CD4-positive, CD25-positive, alpha-beta regulatory T cell (primary cell): Measurements from ENCODE around the gene CRB2. TPM values are rescaled to one million over a fixed set of nuclear protein-coding genes. Genes with fewer than 3 reads are reported as not detected.

ENCODE experiments used
- ATAC-seq, 2 donors: fragments of 150-1000 bp; cut with Tn5 transposase; one replicate each; pipeline ENCODE4 v1.10.0; 2021; ENCODE audit warnings: low read depth in 2 of 2, moderate number of reproducible peaks in 2 of 2, moderate library complexity in 1 of 2
- DNase-seq, 3 donors: peaks; one replicate each; pipeline versions ENCODE4 v3.0.0 to v3.0.0-alpha.2; 2012 to 2022; ENCODE audit warnings: mixed read lengths in 1 of 3
- H3K27ac ChIP-seq: one replicate; pipeline ENCODE4 v1.7.0; 2013; ENCODE audit warnings: mild to moderate bottlenecking, low read length; ENCODE audit not compliant: insufficient read depth, poor library complexity, severe bottlenecking
- H3K27me3 ChIP-seq: one replicate; pipeline ENCODE4 v1.7.0; 2013; ENCODE audit warnings: low read length; ENCODE audit not compliant: control insufficient read depth, insufficient read depth
- H3K36me3 ChIP-seq: one replicate; pipeline ENCODE4 v1.7.0; 2013; ENCODE audit warnings: mild to moderate bottlenecking, low read length, moderate library complexity; ENCODE audit not compliant: control insufficient read depth, insufficient read depth
- H3K4me1 ChIP-seq: 2 replicates; pipeline ENCODE4 v1.7.0; 2013; ENCODE audit warnings: mild to moderate bottlenecking, low read length; ENCODE audit not compliant: insufficient read depth, control insufficient read depth, poor library complexity, severe bottlenecking
- H3K4me3 ChIP-seq: one replicate; pipeline ENCODE4 v1.7.0; 2013; ENCODE audit warnings: low read depth, mild to moderate bottlenecking, low read length, moderate library complexity
- H3K9me3 ChIP-seq, 2 experiments: 1 replicate in 1 of 2; 2 replicates in 1 of 2; pipeline ENCODE4 v1.7.0; 2013; ENCODE audit warnings: low read length in 2 of 2, mild to moderate bottlenecking in 1 of 2, moderate library complexity in 1 of 2; ENCODE audit not compliant: control insufficient read depth in 2 of 2
- H3K27ac Mint-ChIP-seq, 3 donors: one replicate each; pipeline ENCODE4 v1.8.0; 2020 to 2022; ENCODE audit warnings: mild to moderate bottlenecking in 3 of 3, mixed read lengths in 3 of 3, moderate library complexity in 2 of 3
- H3K27me3 Mint-ChIP-seq: one replicate; pipeline ENCODE4 v1.8.0; 2022; ENCODE audit warnings: mild to moderate bottlenecking, mixed read lengths
- H3K36me3 Mint-ChIP-seq: one replicate; pipeline ENCODE4 v1.8.0; 2020; ENCODE audit warnings: mixed read lengths
- H3K4me1 Mint-ChIP-seq, 4 donors: one replicate each; pipeline ENCODE4 v1.8.0; 2020 to 2022; ENCODE audit warnings: mixed read lengths in 4 of 4, mild to moderate bottlenecking in 1 of 4
- H3K4me3 Mint-ChIP-seq, 4 donors: one replicate each; pipeline ENCODE4 v1.8.0; 2020 to 2022; ENCODE audit warnings: mild to moderate bottlenecking in 4 of 4, mixed read lengths in 4 of 4, moderate library complexity in 3 of 4
- H3K9me3 Mint-ChIP-seq, 7 donors: one replicate each; pipeline ENCODE4 v1.8.0; 2020 to 2022; ENCODE audit warnings: mixed read lengths in 7 of 7, mild to moderate bottlenecking in 3 of 7, moderate library complexity in 2 of 7
- polyA plus RNA-seq, 4 donors: library from polyadenylated mRNA; unstranded; fragments of 300-500 nt; fragmentation: Illumina TruSeq; gene quantifications; one replicate each; pipeline ENCODE4 v1.2.3, GENCODE V29; 2021
- total RNA-seq: library from RNA; stranded (reverse); gene quantifications from one replicate; pipeline ENCODE4 v1.2.3, GENCODE V29; 2022

The CRB2 gene
- total and polyA plus RNA-seq, 5 donors from 2014 or later, result 0.03 TPM; not detected in 4

DNA sequence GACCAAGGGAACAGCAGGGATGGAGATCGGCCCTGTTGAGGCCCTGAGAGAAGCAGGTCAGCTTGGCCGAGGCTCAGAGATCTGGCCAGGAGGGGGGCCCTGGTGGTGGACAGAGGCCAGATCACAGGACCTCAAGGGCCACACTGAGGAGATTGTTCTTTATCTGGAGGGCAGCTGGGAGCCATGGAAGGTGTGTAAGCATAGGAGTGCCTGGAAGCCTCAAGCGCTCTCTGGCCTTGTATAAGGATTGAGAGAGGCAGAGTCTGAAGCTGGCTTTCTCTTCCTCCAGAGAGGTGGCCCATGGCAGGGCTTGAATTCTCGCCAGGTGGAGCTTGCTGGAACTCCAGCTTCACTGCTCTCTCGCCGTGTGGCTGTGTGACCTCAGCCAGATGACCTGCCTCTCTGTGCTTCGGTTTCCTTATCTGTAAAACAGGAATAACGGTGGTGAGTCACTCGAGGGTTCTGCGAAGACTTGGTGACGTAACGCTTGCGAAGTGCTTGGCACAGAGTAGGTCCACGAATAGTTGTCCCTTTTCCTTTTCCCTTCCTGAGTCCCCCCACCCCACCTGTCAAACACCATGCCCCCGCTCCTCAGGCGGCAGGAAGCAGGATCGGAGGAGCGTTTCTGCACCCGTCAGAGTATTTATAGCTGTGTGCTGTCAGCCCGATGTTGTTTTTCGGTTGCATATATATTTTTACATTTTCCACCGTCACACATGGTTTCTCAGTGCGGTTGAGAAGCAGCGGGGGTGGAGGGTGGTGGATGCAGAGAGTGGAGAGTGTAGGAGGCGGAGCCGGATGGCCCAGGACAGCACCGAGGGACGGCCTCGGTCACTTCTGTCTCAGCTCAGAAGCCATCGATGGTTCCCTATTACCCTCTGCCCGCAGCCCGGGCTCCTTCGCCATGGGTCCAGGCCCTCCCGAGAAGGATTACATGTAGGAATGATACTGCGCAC, 17.0 kb upstream of the CRB2 start:
- H3K4me1 ChIP-seq, result peaks cover 23% of the 10 kb centered on the region

DNA sequence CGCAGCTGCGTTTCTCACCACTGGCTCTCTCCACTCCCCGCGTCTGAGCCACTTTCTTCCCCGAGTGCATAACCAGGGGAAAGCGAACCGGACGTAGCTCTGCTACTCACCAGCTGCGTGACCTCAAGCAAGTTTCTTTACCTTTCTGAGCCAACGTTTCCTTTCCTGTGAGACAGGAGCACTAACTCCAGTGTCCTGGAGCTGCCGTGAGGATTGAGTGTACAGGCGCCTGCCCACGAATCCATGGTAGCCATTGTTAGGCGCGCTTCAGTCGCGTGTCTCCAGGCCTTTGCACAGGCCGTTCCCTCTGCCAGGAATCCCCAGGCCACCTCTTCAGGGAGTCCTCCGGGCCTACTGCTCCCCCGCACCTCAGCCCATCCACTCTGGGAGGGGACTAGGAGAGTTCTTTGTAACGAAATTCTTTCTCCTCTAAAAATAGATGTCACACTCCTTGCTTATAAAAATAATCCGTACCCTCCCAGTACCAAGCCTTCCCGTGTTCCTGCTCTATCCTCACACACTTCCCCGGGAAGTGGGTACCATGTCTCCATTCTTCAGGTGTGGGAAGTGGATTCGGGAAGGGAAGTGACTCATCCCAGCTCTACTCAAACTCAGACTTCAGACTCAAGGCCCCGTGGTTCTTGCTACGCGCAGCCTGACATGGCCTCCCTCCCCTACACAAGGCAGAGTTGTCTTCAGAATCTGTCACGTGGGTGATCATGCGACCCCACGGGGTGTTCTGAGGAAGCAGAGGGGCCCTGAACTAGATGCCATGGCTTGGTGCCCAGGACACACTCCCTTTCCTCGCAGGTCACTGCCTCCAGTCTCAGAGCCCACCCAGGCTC, 16.1 kb upstream of the CRB2 start:
- DNase-seq (peak in 2 of 3 donors; percentile 40 to 79), ATAC-seq (peak; percentile 41 to 63)
- Mint-ChIP-seq H3K4me1 (peaks cover 16 to 47% (median 27%) of the 10 kb centered on the region in 4 donors), H3K36me3 (no peaks in the 10 kb centered on the region), H3K27ac (peak overlapping the region; percentile 89 to 97 (median 96)), H3K4me3 (peak overlapping the region; percentile 88 to 94 (median 90)), H3K27me3 (no peaks in the 10 kb centered on the region), H3K9me3 (peaks cover 0 to 1% (median 0%) of the 10 kb centered on the region in 7 donors)
- Histone ChIP-seq H3K36me3 (no peaks in the 10 kb centered on the region), H3K27ac (peak overlapping the region; percentile 33), H3K4me3 (peak overlapping the region; percentile 74), H3K27me3 (no peaks in the 10 kb centered on the region), H3K4me1 (peaks cover 23% of the 10 kb centered on the region), H3K9me3 (no peaks in the 10 kb centered on the region)

More for the DNA sequence above, 17.0 kb upstream of the CRB2 start:
- H3K36me3 Mint-ChIP-seq, result no peaks in the 10 kb centered on the region
- peak overlapping the region; percentile 88 to 94 (median 90) for H3K4me3 Mint-ChIP-seq
- peak; percentile 5 to 65 (median 29) for DNase-seq
- H3K9me3 ChIP-seq, result no peaks in the 10 kb centered on the region
- no peaks in the 10 kb centered on the region for H3K27me3 Mint-ChIP-seq
- peaks cover 0 to 1% (median 0%) of the 10 kb centered on the region in 7 donors for H3K9me3 Mint-ChIP-seq
- no peaks in the 10 kb centered on the region for H3K36me3 ChIP-seq
- ATAC-seq, result peak; percentile 63 to 65
- H3K4me1 Mint-ChIP-seq, result peaks cover 16 to 47% (median 27%) of the 10 kb centered on the region in 4 donors
- H3K4me3 ChIP-seq, result peak overlapping the region; percentile 74
- peak overlapping the region; percentile 37 for H3K27ac ChIP-seq
- peak overlapping the region; percentile 89 to 97 (median 96) for H3K27ac Mint-ChIP-seq
- no peaks in the 10 kb centered on the region for H3K27me3 ChIP-seq

DNA sequence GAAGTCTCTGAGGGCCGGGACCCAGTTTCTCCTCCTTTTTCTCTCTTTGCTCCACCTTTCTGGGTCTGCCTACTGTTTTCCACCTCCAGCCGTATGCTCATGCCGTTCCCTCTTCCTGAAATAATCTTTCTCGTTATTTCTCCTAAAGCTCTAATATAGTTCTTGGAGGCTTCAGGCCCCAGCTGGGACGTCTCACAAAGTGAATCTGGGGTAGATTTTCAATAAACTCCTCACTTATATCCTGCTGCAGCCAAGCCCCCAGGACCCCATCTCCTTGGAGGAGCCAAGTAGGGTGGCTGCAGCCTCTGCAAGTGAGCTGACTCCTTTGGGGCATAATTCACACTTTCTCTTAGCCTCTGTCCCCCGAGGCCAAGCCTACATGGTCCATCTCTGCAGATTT, 14.2 kb upstream of the CRB2 start:
- peak overlapping the region in 2 of 3 donors; percentile 15 to 71 for H3K27ac Mint-ChIP-seq
- Histone ChIP-seq H3K27ac (no peak overlapping the region), H3K4me3 (no peak overlapping the region), H3K9me3 (no peaks in the 10 kb centered on the region), H3K27me3 (no peaks in the 10 kb centered on the region), H3K4me1 (peaks cover 23% of the 10 kb centered on the region), H3K36me3 (no peaks in the 10 kb centered on the region)
- peaks cover 0 to 1% (median 0%) of the 10 kb centered on the region in 7 donors for H3K9me3 Mint-ChIP-seq
- ATAC-seq (no peak), DNase-seq (no peak)
- no peaks in the 10 kb centered on the region for H3K36me3 Mint-ChIP-seq
- peaks cover 16 to 47% (median 27%) of the 10 kb centered on the region in 4 donors for H3K4me1 Mint-ChIP-seq
- H3K27me3 Mint-ChIP-seq, result no peaks in the 10 kb centered on the region
- H3K4me3 Mint-ChIP-seq, result peak overlapping the region in 3 of 4 donors; percentile 5 to 68 (median 28)

DNA sequence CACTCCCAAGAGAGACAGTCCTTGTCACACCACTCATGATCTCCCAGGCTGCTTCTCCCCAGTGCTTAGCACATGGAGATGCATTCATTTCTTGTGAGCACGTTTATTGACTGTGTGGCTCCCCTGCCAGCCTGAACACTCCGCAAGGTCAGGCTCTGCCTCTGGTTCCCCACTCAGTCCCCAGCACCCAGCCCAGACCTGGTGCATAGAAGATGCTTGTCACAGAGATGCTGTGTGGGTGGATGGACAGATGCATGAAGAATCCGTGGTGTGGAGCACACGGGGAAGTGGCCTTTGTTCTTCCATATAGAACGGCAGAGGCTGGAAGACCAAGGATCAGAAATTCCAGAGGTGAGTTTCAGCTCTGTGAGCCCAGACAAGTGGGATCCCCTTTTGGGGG, 13.8 kb upstream of the CRB2 start:
- H3K27ac Mint-ChIP-seq, result peak overlapping the region in 2 of 3 donors; percentile 27 to 71
- no peaks in the 10 kb centered on the region for H3K9me3 ChIP-seq
- no peak overlapping the region for H3K27ac ChIP-seq
- peaks cover 0 to 1% (median 0%) of the 10 kb centered on the region in 7 donors for H3K9me3 Mint-ChIP-seq
- no peaks in the 10 kb centered on the region for H3K27me3 ChIP-seq
- no peak for DNase-seq
- no peak overlapping the region for H3K4me3 ChIP-seq
- no peaks in the 10 kb centered on the region for H3K36me3 Mint-ChIP-seq
- no peaks in the 10 kb centered on the region for H3K36me3 ChIP-seq
- no peaks in the 10 kb centered on the region for H3K27me3 Mint-ChIP-seq
- H3K4me3 Mint-ChIP-seq, result peak overlapping the region in 2 of 4 donors; percentile 27 to 68
- no peak for ATAC-seq
- peaks cover 23% of the 10 kb centered on the region for H3K4me1 ChIP-seq
- peaks cover 16 to 47% (median 27%) of the 10 kb centered on the region in 4 donors for H3K4me1 Mint-ChIP-seq

GRCh38 chr9:123343443-123344191, 12.4 kb upstream of the CRB2 start:
- DNase-seq (peak in 1 of 3 donors; percentile 48), ATAC-seq (no peak)
- Histone ChIP-seq H3K4me3 (no peak overlapping the region), H3K27ac (no peak overlapping the region), H3K4me1 (peaks cover 22% of the 10 kb centered on the region), H3K36me3 (no peaks in the 10 kb centered on the region), H3K9me3 (no peaks in the 10 kb centered on the region), H3K27me3 (no peaks in the 10 kb centered on the region)
- H3K36me3 Mint-ChIP-seq, result no peaks in the 10 kb centered on the region
- H3K4me3 Mint-ChIP-seq, result peak overlapping the region in 1 of 4 donors; percentile 11
- no peaks in the 10 kb centered on the region for H3K27me3 Mint-ChIP-seq
- peaks cover 0 to 1% (median 0%) of the 10 kb centered on the region in 7 donors for H3K9me3 Mint-ChIP-seq
- peak overlapping the region in 2 of 3 donors; percentile 20 to 29 for H3K27ac Mint-ChIP-seq
- peaks cover 16 to 44% (median 25%) of the 10 kb centered on the region in 4 donors for H3K4me1 Mint-ChIP-seq

GRCh38 chr9:123344192-123344949, 11.6 kb upstream of the CRB2 start:
- peaks cover 14% of the 10 kb centered on the region for H3K4me1 ChIP-seq
- no peak overlapping the region for H3K27ac ChIP-seq
- no peaks in the 10 kb centered on the region for H3K36me3 ChIP-seq
- ATAC-seq (no peak), DNase-seq (no peak)
- H3K27me3 Mint-ChIP-seq, result no peaks in the 10 kb centered on the region
- peaks cover 10 to 36% (median 20%) of the 10 kb centered on the region in 4 donors for H3K4me1 Mint-ChIP-seq
- peaks cover 0 to 1% (median 0%) of the 10 kb centered on the region in 7 donors for H3K9me3 Mint-ChIP-seq
- H3K36me3 Mint-ChIP-seq, result no peaks in the 10 kb centered on the region
- H3K9me3 ChIP-seq, result no peaks in the 10 kb centered on the region
- peak overlapping the region in 2 of 3 donors; percentile 41 to 53 for H3K27ac Mint-ChIP-seq
- H3K27me3 ChIP-seq, result no peaks in the 10 kb centered on the region
- no peak overlapping the region for H3K4me3 ChIP-seq
- no peak overlapping the region for H3K4me3 Mint-ChIP-seq
